BJ (cell line): ENCODE measurements around the gene RAVER2. TPM values are rescaled to one million over a fixed set of nuclear protein-coding genes. Genes with fewer than 3 reads are reported as not detected.

ENCODE experiments used
- CTCF ChIA-PET: fragments of 350-600 bp; formaldehyde crosslinking; extraction: SDS; loops from one replicate; lab custom pipeline; 2021; ENCODE audit warnings: antibody characterized with exemption, inconsistent platforms; lab: Yijun Ruan, JAX
- POLR2A ChIA-PET: fragments of 300-600 bp; sonication (Branson Sonifier 250); formaldehyde crosslinking; extraction: SDS; loops from one replicate; lab custom pipeline; 2021; ENCODE audit warnings: antibody characterized with exemption; lab: Charles Lee
- DNase-seq: peaks from one replicate; pipeline ENCODE4 v3.0.0-alpha.2; 2011; ENCODE audit warnings: low read depth
- H3K27me3 ChIP-seq: 2 replicates; pipeline ENCODE4 v1.6.0; 2011; ENCODE audit warnings: low read length; ENCODE audit not compliant: control insufficient read depth, insufficient read depth
- H3K36me3 ChIP-seq: 2 replicates; pipeline ENCODE4 v1.5.1; 2011; ENCODE audit warnings: low read length; ENCODE audit not compliant: control insufficient read depth, insufficient read depth
- H3K4me3 ChIP-seq: 2 replicates; pipeline ENCODE4 v1.5.1; 2011; ENCODE audit warnings: low read depth, mild to moderate bottlenecking, control low read depth, low read length
- polyA minus RNA-seq: library from RNA; depleted of rRNA, polyadenylated mRNA; stranded (reverse); fragments of >200 nt; gene quantifications from 2 replicates; pipeline ENCODE4 v1.2.3, GENCODE V29; 2011; rRNA and poly(A)+ RNA removed
- polyA plus RNA-seq: library from polyadenylated mRNA; depleted of rRNA; stranded (reverse); fragments of >200 nt; gene quantifications from 2 replicates; pipeline ENCODE4 v1.2.3, GENCODE V29; 2011; rRNA removed
- TF ChIP-seq, protein P1 (sequence below): IDR thresholded peaks from 2 replicates; pipeline ENCODE4 v1.5.1; 2011; ENCODE audit warnings: low read depth, mild to moderate bottlenecking, control low read depth, inconsistent platforms, low read length, moderate library complexity; ENCODE audit not compliant: insufficient read depth

Gene RAVER2, protein sequence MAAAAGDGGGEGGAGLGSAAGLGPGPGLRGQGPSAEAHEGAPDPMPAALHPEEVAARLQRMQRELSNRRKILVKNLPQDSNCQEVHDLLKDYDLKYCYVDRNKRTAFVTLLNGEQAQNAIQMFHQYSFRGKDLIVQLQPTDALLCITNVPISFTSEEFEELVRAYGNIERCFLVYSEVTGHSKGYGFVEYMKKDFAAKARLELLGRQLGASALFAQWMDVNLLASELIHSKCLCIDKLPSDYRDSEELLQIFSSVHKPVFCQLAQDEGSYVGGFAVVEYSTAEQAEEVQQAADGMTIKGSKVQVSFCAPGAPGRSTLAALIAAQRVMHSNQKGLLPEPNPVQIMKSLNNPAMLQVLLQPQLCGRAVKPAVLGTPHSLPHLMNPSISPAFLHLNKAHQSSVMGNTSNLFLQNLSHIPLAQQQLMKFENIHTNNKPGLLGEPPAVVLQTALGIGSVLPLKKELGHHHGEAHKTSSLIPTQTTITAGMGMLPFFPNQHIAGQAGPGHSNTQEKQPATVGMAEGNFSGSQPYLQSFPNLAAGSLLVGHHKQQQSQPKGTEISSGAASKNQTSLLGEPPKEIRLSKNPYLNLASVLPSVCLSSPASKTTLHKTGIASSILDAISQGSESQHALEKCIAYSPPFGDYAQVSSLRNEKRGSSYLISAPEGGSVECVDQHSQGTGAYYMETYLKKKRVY
- 2.9 and 4.5 TPM in 2 replicates for polyA plus RNA-seq
- 2.0 and 2.6 TPM in 2 replicates for polyA minus RNA-seq

GRCh38 chr1:64744492-64745180 is at the start of gene RAVER2:
Gene RAVER2, plus strand, starts transcription at chr1:64745075. Its CDS starts 98 bp downstream, at chr1:64745173.
- POLR2A ChIA-PET, result no interaction called here
- H3K36me3 ChIP-seq, result no peaks in the 10 kb centered on the region
- TF ChIP-seq, protein P1, sequence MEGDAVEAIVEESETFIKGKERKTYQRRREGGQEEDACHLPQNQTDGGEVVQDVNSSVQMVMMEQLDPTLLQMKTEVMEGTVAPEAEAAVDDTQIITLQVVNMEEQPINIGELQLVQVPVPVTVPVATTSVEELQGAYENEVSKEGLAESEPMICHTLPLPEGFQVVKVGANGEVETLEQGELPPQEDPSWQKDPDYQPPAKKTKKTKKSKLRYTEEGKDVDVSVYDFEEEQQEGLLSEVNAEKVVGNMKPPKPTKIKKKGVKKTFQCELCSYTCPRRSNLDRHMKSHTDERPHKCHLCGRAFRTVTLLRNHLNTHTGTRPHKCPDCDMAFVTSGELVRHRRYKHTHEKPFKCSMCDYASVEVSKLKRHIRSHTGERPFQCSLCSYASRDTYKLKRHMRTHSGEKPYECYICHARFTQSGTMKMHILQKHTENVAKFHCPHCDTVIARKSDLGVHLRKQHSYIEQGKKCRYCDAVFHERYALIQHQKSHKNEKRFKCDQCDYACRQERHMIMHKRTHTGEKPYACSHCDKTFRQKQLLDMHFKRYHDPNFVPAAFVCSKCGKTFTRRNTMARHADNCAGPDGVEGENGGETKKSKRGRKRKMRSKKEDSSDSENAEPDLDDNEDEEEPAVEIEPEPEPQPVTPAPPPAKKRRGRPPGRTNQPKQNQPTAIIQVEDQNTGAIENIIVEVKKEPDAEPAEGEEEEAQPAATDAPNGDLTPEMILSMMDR, result peak; percentile 68
- H3K4me3 ChIP-seq, result peak within 1 kb of the TSS; percentile 72
- no peak for DNase-seq
- CTCF ChIA-PET, result interaction anchor here (0.6 to 1.4 kb wide), 2 partner anchors 12 to 1170 kb away, joined by 3 to 4 read pairs; no protein-coding TSS in a partner anchor
- no peaks in the 10 kb centered on the region; the same call in 1 of the 2 replicates for H3K27me3 ChIP-seq

GRCh38 chr1:64696879-64697278 is 48.0 kb upstream of the RAVER2 start:
- TF ChIP-seq, protein P1, result no peak
- DNase-seq, result no peak
- POLR2A ChIA-PET, result no interaction called here
- no peak overlapping the region for H3K4me3 ChIP-seq
- no peaks in the 10 kb centered on the region for H3K27me3 ChIP-seq
- CTCF ChIA-PET, result interaction anchor here (1.0 to 1.2 kb wide), 2 partner anchors 9 to 18 kb away, joined by 3 to 4 read pairs; no protein-coding TSS in a partner anchor
- H3K36me3 ChIP-seq, result no peaks in the 10 kb centered on the region

DNA sequence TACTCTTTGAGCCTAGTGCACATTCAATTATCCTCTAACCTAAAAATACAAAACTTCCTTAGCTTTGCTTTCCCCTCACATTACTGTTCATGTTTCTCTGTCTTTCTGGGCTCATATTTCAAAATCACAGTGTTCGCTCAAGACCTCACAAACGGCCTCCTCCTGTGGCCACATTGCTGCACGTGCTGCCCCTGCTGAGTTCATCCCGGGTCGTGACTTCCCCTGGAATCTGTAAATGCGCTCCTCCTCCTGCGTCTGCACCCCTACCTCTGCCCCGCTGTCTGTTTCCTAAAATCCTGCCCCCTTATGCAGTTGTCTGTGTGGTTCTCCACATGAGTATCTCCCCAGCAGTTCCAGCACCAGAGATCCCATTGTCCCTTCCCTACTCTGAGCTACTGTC is 45.5 kb upstream of the RAVER2 start:
- TF ChIP-seq, protein P1, result no peak
- ChIA-PET POLR2A (no interaction called here), CTCF (interaction anchor here (1.4 kb wide), 1 partner anchor 10 kb away, joined by 4 read pairs; no protein-coding TSS in a partner anchor)
- no peaks in the 10 kb centered on the region for H3K36me3 ChIP-seq
- no peak overlapping the region for H3K4me3 ChIP-seq
- DNase-seq, result no peak
- H3K27me3 ChIP-seq, result no peaks in the 10 kb centered on the region

DNA sequence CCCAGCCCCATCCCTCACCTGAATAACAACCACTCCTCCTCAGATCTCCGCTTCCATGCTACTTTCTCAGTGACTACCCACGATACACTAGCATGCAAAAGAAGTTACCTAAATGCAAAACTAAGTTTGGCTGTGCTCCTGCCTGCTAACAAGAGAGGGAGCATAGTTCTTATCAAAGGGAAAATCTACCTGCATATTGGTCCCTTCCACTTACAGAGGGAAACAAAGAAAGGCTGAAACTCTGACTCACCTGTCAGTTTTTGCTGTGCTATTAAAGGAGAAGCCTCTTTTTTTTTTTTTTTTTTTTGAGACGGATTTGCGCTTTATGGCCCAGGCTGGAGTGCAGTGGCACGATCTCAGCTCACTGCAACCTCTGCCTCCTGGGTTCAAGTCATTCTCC is 43.8 kb upstream of the RAVER2 start:
- Histone ChIP-seq H3K27me3 (no peaks in the 10 kb centered on the region), H3K4me3 (no peak overlapping the region), H3K36me3 (no peaks in the 10 kb centered on the region)
- POLR2A ChIA-PET, result no interaction called here
- CTCF ChIA-PET, result interaction anchor here (0.6 kb wide), 1 partner anchor 8 kb away, joined by 3 read pairs; no protein-coding TSS in a partner anchor
- no peak for DNase-seq
- TF ChIP-seq, protein P1, result no peak
